Type B pancreatic cell (in vitro differentiated cells): ENCODE measurements around the gene SIPA1L3. TPM values are rescaled to one million over a fixed set of nuclear protein-coding genes. Genes with fewer than 3 reads are reported as not detected.
A peak's percentile ranks its signal among the peaks of the same experiment; 100 is the strongest.

Experiments used
- DNase-seq: peaks from one replicate; pipeline ENCODE4 v3.0.0; 2021; ENCODE audit warnings: mixed read lengths; ENCODE audit not compliant: unreplicated experiment; ENCODE audit errors: extremely low spot score
- H3K27ac Mint-ChIP-seq: 2 replicates; pipeline ENCODE4 v1.8.0; 2021; ENCODE audit warnings: mild to moderate bottlenecking, mixed read lengths
- H3K27me3 Mint-ChIP-seq: 2 replicates; pipeline ENCODE4 v1.8.0; 2021; ENCODE audit warnings: mixed read lengths
- H3K36me3 Mint-ChIP-seq: 2 replicates; pipeline ENCODE4 v1.8.0; 2021; ENCODE audit warnings: mixed read lengths
- H3K4me1 Mint-ChIP-seq: one replicate; pipeline ENCODE4 v1.8.0; 2021; ENCODE audit warnings: mixed read lengths; ENCODE audit not compliant: unreplicated experiment
- H3K4me3 Mint-ChIP-seq: 2 replicates; pipeline ENCODE4 v1.8.0; 2021; ENCODE audit warnings: mild to moderate bottlenecking, mixed read lengths
- H3K9me3 Mint-ChIP-seq: 2 replicates; pipeline ENCODE4 v1.8.0; 2021; ENCODE audit warnings: mixed read lengths
- CTCF ChIP-seq: fragments of 200-600 bp; sonication (generic); conservative IDR thresholded peaks from 2 replicates; pipeline ENCODE4 v1.5.0; 2021; ENCODE audit warnings: antibody characterized with exemption, mild to moderate bottlenecking
- total RNA-seq: library from RNA; stranded (reverse); gene quantifications from 2 replicates; pipeline ENCODE4 v1.2.1, GENCODE V29; 2021; ENCODE audit warnings: low replicate concordance

The SIPA1L3 gene
- total RNA-seq, 1 donor from 2014 or later = 53.7 TPM

DNA sequence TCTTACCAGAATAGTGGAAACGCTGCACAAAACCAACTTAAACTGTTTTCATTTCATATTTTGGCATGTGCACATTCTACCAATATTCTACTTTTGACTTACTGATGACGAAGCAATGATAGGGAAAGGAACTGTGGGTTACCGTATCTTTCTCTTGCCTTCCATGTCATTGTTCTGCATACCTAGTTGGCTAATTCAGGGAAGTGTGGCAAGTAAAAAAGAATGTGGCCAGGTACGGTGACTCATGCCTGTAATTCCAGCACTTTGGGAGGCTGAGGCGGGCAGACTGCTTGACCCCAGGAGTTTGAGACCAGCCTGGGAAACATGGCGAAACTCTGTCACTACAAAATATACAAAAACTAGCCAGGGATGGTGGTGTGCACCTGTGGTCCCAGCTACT, 108.2 kb downstream of the SIPA1L3 start:
- TF ChIP-seq CTCF = no peak
- Mint-ChIP-seq H3K27ac (no peak overlapping the region), H3K4me3 (no peak overlapping the region), H3K27me3 (no peaks in the 10 kb centered on the region), H3K9me3 (no peaks in the 10 kb centered on the region), H3K36me3 (peaks cover 8% of the 10 kb centered on the region), H3K4me1 (peaks cover 18% of the 10 kb centered on the region)
- no peak for DNase-seq

- Mint-ChIP-seq H3K4me3 (no peak overlapping the region), H3K9me3 (no peaks in the 10 kb centered on the region), H3K36me3 (peaks cover 8% of the 10 kb centered on the region), H3K4me1 (peaks cover 18% of the 10 kb centered on the region), H3K27ac (peak overlapping the region; percentile 53), H3K27me3 (no peaks in the 10 kb centered on the region)
- no peak for DNase-seq
- no peak for TF ChIP-seq CTCF
These were observed 108.8 kb downstream of the SIPA1L3 start for GRCh38 chr19:38015761-38016160.

GRCh38 chr19:38017401-38018151, 110.6 kb downstream of the SIPA1L3 start:
- no peak overlapping the region for H3K4me3 Mint-ChIP-seq
- no peaks in the 10 kb centered on the region for H3K27me3 Mint-ChIP-seq
- TF ChIP-seq CTCF = no peak
- peaks cover 13% of the 10 kb centered on the region for H3K4me1 Mint-ChIP-seq
- no peaks in the 10 kb centered on the region for H3K9me3 Mint-ChIP-seq
- peak overlapping the region; percentile 27 for H3K27ac Mint-ChIP-seq
- peaks cover 4% of the 10 kb centered on the region for H3K36me3 Mint-ChIP-seq
- DNase-seq = no peak

GRCh38 chr19:38018694-38019395, 111.8 kb downstream of the SIPA1L3 start:
- peak overlapping the region; percentile 21 for H3K27ac Mint-ChIP-seq
- no peak for DNase-seq
- H3K4me3 Mint-ChIP-seq = no peak overlapping the region
- H3K36me3 Mint-ChIP-seq = peaks cover 4% of the 10 kb centered on the region
- H3K9me3 Mint-ChIP-seq = no peaks in the 10 kb centered on the region
- H3K4me1 Mint-ChIP-seq = peaks cover 20% of the 10 kb centered on the region
- no peaks in the 10 kb centered on the region for H3K27me3 Mint-ChIP-seq
- no peak for TF ChIP-seq CTCF

DNA sequence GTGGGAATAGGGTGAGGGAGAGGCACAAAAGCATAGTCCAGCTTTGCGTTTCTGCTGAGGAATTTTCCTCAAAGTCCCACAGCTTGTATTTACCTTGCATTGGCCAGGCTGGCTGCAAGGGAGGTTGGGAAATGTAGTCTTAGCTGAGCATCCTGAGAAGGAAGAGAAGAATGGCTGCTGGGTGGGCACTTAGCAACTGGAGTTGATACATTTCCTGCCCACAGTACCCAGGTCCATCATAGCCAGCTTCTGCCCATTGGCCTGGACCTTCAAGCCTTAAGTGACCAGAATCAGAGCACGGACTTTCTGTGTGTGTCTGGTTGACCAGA, 112.4 kb downstream of the SIPA1L3 start:
- H3K4me1 Mint-ChIP-seq = peaks cover 25% of the 10 kb centered on the region
- H3K27ac Mint-ChIP-seq = peak overlapping the region; percentile 21
- peaks cover 4% of the 10 kb centered on the region for H3K36me3 Mint-ChIP-seq
- TF ChIP-seq CTCF = no peak
- no peaks in the 10 kb centered on the region for H3K27me3 Mint-ChIP-seq
- DNase-seq = no peak
- H3K9me3 Mint-ChIP-seq = no peaks in the 10 kb centered on the region
- no peak overlapping the region for H3K4me3 Mint-ChIP-seq
